HEK293 (cell line): ENCODE results near the gene KRT79.

Experiments
- GFI1B ChIP-seq: fragments of 450-650 bp; formaldehyde crosslinking; IDR thresholded peaks from 2 replicates; pipeline ENCODE4 v1.5.1; 2016; ENCODE audit warnings: missing biosample characterization, missing genetic modification characterization
- KLF7 ChIP-seq: fragments of 450-650 bp; formaldehyde crosslinking; IDR thresholded peaks from 2 replicates; pipeline ENCODE4 v1.5.1; 2016; ENCODE audit warnings: missing biosample characterization, missing genetic modification characterization, borderline replicate concordance
- KLF8 ChIP-seq: fragments of 450-650 bp; formaldehyde crosslinking; IDR thresholded peaks from 2 replicates; pipeline ENCODE4 v1.5.1; 2016; ENCODE audit warnings: missing biosample characterization, missing genetic modification characterization
- MZF1 ChIP-seq: fragments of 450-650 bp; formaldehyde crosslinking; IDR thresholded peaks from 2 replicates; pipeline ENCODE4 v1.5.1; 2017; ENCODE audit warnings: missing biosample characterization, missing genetic modification characterization, borderline replicate concordance
- ZNF274 ChIP-seq, 2 experiments: fragments of 200-500 bp in 1 of 2; fragments of 450-650 bp in 1 of 2; sonication (Bioruptor generic) in 1 of 2; formaldehyde crosslinking in 1 of 2; IDR thresholded peaks; 2 replicates each; pipeline versions ENCODE4 v1.5.1 to v1.6.1; 2014 to 2016; ENCODE audit warnings: borderline replicate concordance in 1 of 2, inconsistent platforms in 1 of 2, low read length in 1 of 2, missing biosample characterization in 1 of 2, missing genetic modification characterization in 1 of 2
- ZNF521 ChIP-seq: fragments of 450-650 bp; formaldehyde crosslinking; IDR thresholded peaks from 2 replicates; pipeline ENCODE4 v1.5.1; 2017; ENCODE audit warnings: missing biosample characterization, mild to moderate bottlenecking, missing genetic modification characterization
- ZNF792 ChIP-seq: fragments of 450-650 bp; formaldehyde crosslinking; IDR thresholded peaks from 2 replicates; pipeline ENCODE4 v1.5.1; 2016; ENCODE audit warnings: missing biosample characterization, missing genetic modification characterization
- TF ChIP-seq, protein P1 (sequence below): fragments of 450-650 bp; formaldehyde crosslinking; IDR thresholded peaks from 2 replicates; pipeline ENCODE4 v1.5.1; 2016; ENCODE audit warnings: missing biosample characterization, missing genetic modification characterization
- TF ChIP-seq, protein P2 (sequence below): IDR thresholded peaks from 2 replicates; pipeline ENCODE4 v1.6.1; 2011; ENCODE audit warnings: mild to moderate bottlenecking, low read depth, low read length, borderline replicate concordance

DNA sequence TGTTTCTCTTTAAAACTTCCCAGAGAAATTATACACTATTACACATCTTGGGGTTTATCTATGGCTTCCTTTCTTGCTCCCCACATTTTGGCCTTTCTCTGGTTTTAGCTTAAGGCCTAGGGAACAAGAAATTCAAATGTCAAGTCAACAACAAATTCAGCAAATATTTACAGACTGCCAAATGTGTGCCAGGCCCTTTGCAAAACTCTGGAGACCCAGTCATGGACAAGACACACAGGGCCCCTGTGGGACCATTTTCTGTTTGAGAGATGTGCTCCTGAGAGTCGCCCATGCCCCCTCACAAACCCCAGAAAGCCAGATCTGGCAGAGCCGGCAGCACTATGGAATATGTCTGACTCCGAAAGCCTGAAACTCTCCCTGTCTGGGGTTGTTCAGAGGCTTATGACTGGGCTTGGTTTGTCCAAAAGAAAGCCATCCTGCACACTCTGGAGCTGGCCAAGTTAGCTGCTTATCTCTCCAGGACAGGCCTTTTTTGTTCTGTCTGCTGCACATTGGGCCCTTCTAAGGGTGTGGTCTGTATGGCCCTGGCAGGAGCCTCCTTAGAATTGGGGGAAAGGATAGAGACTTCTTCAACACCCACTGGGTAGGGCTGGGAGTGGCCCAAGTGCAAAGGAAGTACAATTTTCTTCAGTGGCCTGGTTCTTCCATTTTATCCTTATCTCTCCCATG is 37.1 kb downstream of the KRT79 start:
- TF ChIP-seq, protein P1, sequence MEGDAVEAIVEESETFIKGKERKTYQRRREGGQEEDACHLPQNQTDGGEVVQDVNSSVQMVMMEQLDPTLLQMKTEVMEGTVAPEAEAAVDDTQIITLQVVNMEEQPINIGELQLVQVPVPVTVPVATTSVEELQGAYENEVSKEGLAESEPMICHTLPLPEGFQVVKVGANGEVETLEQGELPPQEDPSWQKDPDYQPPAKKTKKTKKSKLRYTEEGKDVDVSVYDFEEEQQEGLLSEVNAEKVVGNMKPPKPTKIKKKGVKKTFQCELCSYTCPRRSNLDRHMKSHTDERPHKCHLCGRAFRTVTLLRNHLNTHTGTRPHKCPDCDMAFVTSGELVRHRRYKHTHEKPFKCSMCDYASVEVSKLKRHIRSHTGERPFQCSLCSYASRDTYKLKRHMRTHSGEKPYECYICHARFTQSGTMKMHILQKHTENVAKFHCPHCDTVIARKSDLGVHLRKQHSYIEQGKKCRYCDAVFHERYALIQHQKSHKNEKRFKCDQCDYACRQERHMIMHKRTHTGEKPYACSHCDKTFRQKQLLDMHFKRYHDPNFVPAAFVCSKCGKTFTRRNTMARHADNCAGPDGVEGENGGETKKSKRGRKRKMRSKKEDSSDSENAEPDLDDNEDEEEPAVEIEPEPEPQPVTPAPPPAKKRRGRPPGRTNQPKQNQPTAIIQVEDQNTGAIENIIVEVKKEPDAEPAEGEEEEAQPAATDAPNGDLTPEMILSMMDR (tag by site-specific recombination): no peak
- TF ChIP-seq MZF1 (no peak), ZNF521 (tag by site-specific recombination) (no peak), KLF8 (tag by site-specific recombination) (no peak), ZNF792 (tag by site-specific recombination) (no peak), GFI1B (tag by site-specific recombination) (no peak), KLF7 (tag by site-specific recombination) (no peak), ZNF274 (IDR thresholded peaks at IDR 0.05; ENCODE audit: low read length) (no peak), ZNF274 (tag by site-specific recombination; IDR thresholded peaks at IDR 0.05; ENCODE audit: borderline replicate concordance) (no peak)
- TF ChIP-seq, protein P2, sequence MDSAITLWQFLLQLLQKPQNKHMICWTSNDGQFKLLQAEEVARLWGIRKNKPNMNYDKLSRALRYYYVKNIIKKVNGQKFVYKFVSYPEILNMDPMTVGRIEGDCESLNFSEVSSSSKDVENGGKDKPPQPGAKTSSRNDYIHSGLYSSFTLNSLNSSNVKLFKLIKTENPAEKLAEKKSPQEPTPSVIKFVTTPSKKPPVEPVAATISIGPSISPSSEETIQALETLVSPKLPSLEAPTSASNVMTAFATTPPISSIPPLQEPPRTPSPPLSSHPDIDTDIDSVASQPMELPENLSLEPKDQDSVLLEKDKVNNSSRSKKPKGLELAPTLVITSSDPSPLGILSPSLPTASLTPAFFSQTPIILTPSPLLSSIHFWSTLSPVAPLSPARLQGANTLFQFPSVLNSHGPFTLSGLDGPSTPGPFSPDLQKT: no peak
